Coronary artery (tissue), 2 donors: ENCODE measurements around the gene CELF2.

Experiments
- DNase-seq: peaks from one replicate; pipeline ENCODE4 v3.0.0-alpha.2; 2017; ENCODE audit warnings: low spot score
- H3K27ac ChIP-seq, 2 donors: fragments of 200-600 bp; sonication (generic); one replicate each; pipeline ENCODE4 v1.5.1; 2016 to 2019
- H3K4me3 ChIP-seq: fragments of 200-600 bp; sonication (generic); 2 replicates; pipeline ENCODE4 v1.5.1; 2016; ENCODE audit warnings: mild to moderate bottlenecking, moderate library complexity
- CTCF ChIP-seq: fragments of 200-600 bp; sonication (generic); IDR thresholded peaks from one replicate; pipeline ENCODE4 v1.5.1; 2019; ENCODE audit warnings: antibody characterized with exemption

The CELF2 gene

GRCh38 chr10:11322698-11323097 lies 305.0 kb downstream of the CELF2 start:
- H3K4me3 ChIP-seq: no peak overlapping the region
- DNase-seq: no peak
- no peak overlapping the region for H3K27ac ChIP-seq
- TF ChIP-seq CTCF: no peak

- DNase-seq: no peak
- TF ChIP-seq CTCF: no peak
- H3K27ac ChIP-seq: no peak overlapping the region
- H3K4me3 ChIP-seq: no peak overlapping the region
Measured at GRCh38 chr10:11324761-11325321, 307.2 kb downstream of the CELF2 start.

GRCh38 chr10:11325817-11326216 lies 308.1 kb downstream of the CELF2 start:
- Histone ChIP-seq H3K4me3 (no peak overlapping the region), H3K27ac (no peak overlapping the region)
- no peak for DNase-seq
- TF ChIP-seq CTCF: no peak

GRCh38 chr10:11326241-11326640 lies 308.6 kb downstream of the CELF2 start:
- Histone ChIP-seq H3K27ac (no peak overlapping the region), H3K4me3 (no peak overlapping the region)
- DNase-seq: no peak
- TF ChIP-seq CTCF: no peak

GRCh38 chr10:11326913-11327616 lies 309.4 kb downstream of the CELF2 start:
- no peak for TF ChIP-seq CTCF
- peak overlapping the region in 1 of 2 donors; percentile 81 for H3K27ac ChIP-seq
- H3K4me3 ChIP-seq: no peak overlapping the region
- no peak for DNase-seq

GRCh38 chr10:11328264-11329061 lies 310.8 kb downstream of the CELF2 start:
- DNase-seq: no peak
- Histone ChIP-seq H3K4me3 (peak overlapping the region; percentile 23), H3K27ac (peak overlapping the region; percentile 2 to 81)
- TF ChIP-seq CTCF: no peak
